Breast epithelium (tissue), 4 donors: ENCODE results near the gene AQP6. TPM values are rescaled to one million over a fixed set of nuclear protein-coding genes. Genes with fewer than 3 reads are reported as not detected.

Experiments
- DNase-seq, 2 donors: peaks; one replicate each; pipeline ENCODE4 v3.0.0-alpha.2; 2019; ENCODE audit warnings: low spot score in 2 of 2
- H3K27ac ChIP-seq, 2 donors: fragments of 200-600 bp; sonication (generic) in 1 of 2; one replicate each; pipeline ENCODE4 v1.5.1; 2016 to 2019; ENCODE audit warnings: mild to moderate bottlenecking in 1 of 2
- H3K27me3 ChIP-seq, 2 donors: fragments of 200-600 bp; sonication (generic) in 1 of 2; one replicate each; pipeline versions ENCODE4 v1.5.1 to v1.6.0; 2017 to 2019; ENCODE audit warnings: control low read depth in 1 of 2, mild to moderate bottlenecking in 1 of 2
- H3K36me3 ChIP-seq: fragments of 200-600 bp; one replicate; pipeline ENCODE4 v1.5.1; 2019
- H3K4me1 ChIP-seq, 2 donors: fragments of 200-600 bp; sonication (generic); one replicate each; pipeline ENCODE4 v1.5.1; 2016 to 2019; ENCODE audit warnings: control low read depth in 1 of 2
- H3K4me3 ChIP-seq, 3 donors: fragments of 200-600 bp; sonication (generic); 1 replicate in 2 of 3; 2 replicates in 1 of 3; pipeline ENCODE4 v1.5.1; 2016 to 2019; ENCODE audit warnings: mild to moderate bottlenecking in 3 of 3, moderate library complexity in 2 of 3
- H3K9me3 ChIP-seq, 2 donors: fragments of 200-600 bp; sonication (generic) in 1 of 2; one replicate each; pipeline ENCODE4 v1.5.1; 2016 to 2019; ENCODE audit warnings: control low read depth in 1 of 2
- CTCF ChIP-seq, 3 donors: fragments of 450-650 bp; IDR thresholded peaks; one replicate each; pipeline ENCODE4 v1.5.1; 2016 to 2017; ENCODE audit warnings: antibody characterized with exemption in 3 of 3, mild to moderate bottlenecking in 3 of 3, moderate library complexity in 3 of 3
- POLR2A ChIP-seq: fragments of 450-650 bp; IDR thresholded peaks from one replicate; pipeline ENCODE4 v1.6.1; 2016; ENCODE audit warnings: antibody characterized with exemption, mild to moderate bottlenecking, moderate library complexity
- POLR2AphosphoS5 ChIP-seq, 3 donors: sonication (generic); formaldehyde crosslinking; IDR thresholded peaks; one replicate each; pipeline ENCODE4 v1.6.1; 2017; ENCODE audit warnings: antibody characterized with exemption in 3 of 3
- intact Hi-C: fragments of 100-400 bp; cut with DNase I; formaldehyde crosslinking; loops from one replicate; pipeline ENCODE4 v1.15.1; 2023; ENCODE audit warnings: low total_unique reads
- total RNA-seq, 3 donors: library from RNA; depleted of rRNA; stranded (reverse); fragments of >200 nt; gene quantifications; one replicate each; pipeline ENCODE4 v1.1.0, GENCODE V29; 2016

AQP6 gene
- total RNA-seq, 3 donors from 2014 or later: 0.16 TPM; not detected in 2

DNA sequence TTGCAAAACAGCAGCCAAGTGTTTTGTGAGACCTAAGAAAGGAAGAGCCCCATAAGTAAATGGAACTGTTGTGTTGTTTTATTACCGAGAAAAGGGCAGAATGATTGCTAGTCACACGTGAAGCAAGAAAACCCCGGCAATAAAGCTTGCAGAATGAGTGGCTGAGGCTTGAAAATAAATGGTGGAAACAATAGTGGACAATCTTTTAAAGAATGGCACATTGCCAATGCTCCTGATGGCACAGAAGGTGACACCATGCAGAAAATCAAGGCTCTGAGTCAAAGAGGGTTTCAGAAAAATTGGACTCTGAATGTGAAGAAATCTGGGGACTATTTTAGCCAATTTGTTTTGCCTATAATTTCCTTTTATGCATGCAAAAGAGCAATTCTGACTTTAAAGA lies 26.2 kb upstream of the AQP6 start:
- Histone ChIP-seq H3K27me3 (no peaks in the 10 kb centered on the region), H3K4me3 (no peak overlapping the region), H3K36me3 (no peaks in the 10 kb centered on the region), H3K27ac (no peak overlapping the region), H3K9me3 (no peaks in the 10 kb centered on the region), H3K4me1 (no peaks in the 10 kb centered on the region)
- TF ChIP-seq POLR2AphosphoS5 (IDR thresholded peaks at IDR 0.05): no peak
- no peak for TF ChIP-seq POLR2A
- TF ChIP-seq CTCF (IDR thresholded peaks at IDR 0.05): no peak
- no peak for DNase-seq
- intact Hi-C loops: no loop called here

DNA sequence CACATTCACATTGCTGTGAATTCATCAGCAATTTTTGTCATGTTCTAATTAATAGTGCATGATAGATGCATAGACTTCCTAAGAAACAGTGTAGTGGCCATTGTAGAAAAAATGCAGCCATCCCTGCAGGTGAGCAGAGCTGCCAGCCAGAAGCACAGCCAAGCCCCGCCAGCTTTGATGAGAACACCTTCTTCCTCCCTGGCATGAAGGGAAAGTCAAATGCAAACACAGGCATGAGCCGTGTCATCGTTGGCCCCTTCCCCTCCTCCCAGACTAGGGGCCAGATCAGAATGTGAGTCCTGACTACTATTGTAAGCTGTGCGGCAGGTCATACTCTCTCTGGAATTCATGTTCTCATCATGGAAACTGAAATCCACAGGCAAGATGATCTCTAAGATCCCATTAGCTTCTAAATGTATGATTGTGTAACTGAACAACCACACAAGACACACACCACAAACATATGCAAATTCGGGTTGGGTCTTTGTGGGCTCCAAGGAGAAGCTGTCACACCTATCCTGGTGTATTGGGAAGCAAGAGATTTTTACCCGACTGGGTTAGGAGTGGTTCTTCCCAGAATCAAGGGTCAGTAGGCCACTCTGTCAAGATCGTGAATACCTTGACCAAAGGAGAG lies 25.0 kb upstream of the AQP6 start:
- DNase-seq: peak in 1 of 2 donors; percentile 6
- intact Hi-C loops: no loop called here
- no peaks in the 10 kb centered on the region for H3K27me3 ChIP-seq

DNA sequence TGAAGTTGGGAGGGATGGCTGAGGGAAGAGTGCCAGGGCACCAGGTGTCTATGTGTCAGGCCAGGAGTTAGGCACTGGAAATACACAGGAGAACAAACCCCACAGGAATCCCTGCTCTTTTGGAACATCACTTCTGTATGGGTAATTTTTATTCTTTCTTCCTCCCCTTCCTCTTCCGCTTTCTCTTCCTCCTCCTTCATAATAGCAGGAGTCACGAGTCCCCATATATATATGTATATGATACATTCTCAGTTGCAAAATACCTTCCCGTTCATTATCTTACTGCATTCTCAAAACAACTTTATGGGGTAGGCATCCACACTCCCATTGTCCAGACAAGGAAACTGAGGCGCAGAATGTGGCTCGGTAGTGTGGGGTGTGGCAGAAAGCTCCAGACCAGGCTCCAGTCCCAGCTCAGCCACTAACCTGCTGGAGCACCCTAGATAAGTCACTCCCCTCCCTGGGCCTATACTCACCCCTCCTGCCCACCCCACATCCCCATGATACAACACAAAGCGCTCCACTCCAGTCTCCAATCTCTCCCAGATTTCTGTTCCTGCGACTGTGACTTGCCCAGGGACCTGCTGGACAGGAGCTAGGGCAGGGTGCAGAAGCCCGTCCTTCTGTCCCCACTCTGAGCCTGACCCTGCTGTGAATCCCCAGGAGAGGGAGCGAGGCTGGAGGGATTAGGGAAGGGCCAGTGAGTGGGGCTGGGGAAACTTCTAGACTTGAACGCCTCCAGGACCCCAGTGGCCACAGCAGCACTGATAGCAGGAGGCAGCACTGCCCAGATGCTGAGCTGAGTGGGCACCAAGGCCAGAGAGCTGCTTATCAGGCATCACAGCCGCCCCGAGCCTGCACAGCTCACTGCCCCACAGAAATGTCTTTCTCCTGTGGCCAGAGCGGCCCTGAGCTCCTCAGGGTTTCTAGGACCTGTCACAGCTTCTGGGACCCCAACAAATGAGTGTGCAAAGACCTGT lies 23.6 kb upstream of the AQP6 start:
- H3K27me3 ChIP-seq: peaks cover 0 to 3% of the 10 kb centered on the region in 2 donors
- H3K27ac ChIP-seq: no peak overlapping the region
- TF ChIP-seq CTCF (IDR thresholded peaks at IDR 0.05) (no peak), POLR2A (no peak), POLR2AphosphoS5 (IDR thresholded peaks at IDR 0.05) (no peak)
- intact Hi-C loops: no loop called here
- H3K9me3 ChIP-seq: no peaks in the 10 kb centered on the region
- DNase-seq: peak in 1 of 2 donors; percentile 9
- H3K4me3 ChIP-seq: no peak overlapping the region
- no peaks in the 10 kb centered on the region for H3K36me3 ChIP-seq
- H3K4me1 ChIP-seq: no peaks in the 10 kb centered on the region

More for the DNA sequence above, 25.0 kb upstream of the AQP6 start:
- no peaks in the 10 kb centered on the region for H3K9me3 ChIP-seq
- no peak overlapping the region for H3K27ac ChIP-seq
- H3K36me3 ChIP-seq: no peaks in the 10 kb centered on the region
- no peak overlapping the region for H3K4me3 ChIP-seq
- H3K4me1 ChIP-seq: no peaks in the 10 kb centered on the region
- TF ChIP-seq POLR2A (no peak), CTCF (IDR thresholded peaks at IDR 0.05) (no peak), POLR2AphosphoS5 (IDR thresholded peaks at IDR 0.05) (no peak)

DNA sequence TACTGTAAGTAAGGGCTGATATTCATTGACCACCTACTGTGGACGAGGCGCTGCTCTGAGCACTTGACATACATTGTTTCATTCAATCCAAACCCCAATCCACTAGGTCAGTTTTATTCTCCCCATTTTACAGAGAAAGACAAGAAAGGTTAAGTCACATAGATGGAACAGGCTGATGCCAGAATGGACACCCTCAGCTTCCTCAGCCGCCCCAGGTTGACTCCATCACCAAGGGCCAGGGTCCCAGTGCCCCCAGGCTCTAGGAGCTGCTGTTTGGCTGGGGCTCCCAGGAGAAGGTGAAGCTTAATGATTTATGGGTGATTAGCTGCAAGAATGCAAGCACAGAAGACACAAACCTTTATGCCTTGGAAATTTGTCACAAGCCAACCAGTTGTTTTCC lies 22.9 kb upstream of the AQP6 start:
- Histone ChIP-seq H3K27me3 (peaks cover 0 to 10% of the 10 kb centered on the region in 2 donors), H3K4me3 (no peak overlapping the region), H3K36me3 (no peaks in the 10 kb centered on the region), H3K27ac (no peak overlapping the region), H3K9me3 (no peaks in the 10 kb centered on the region), H3K4me1 (no peaks in the 10 kb centered on the region)
- intact Hi-C loops: no loop called here
- peak in 1 of 2 donors; percentile 5 for DNase-seq
- TF ChIP-seq POLR2A (no peak), CTCF (IDR thresholded peaks at IDR 0.05) (no peak), POLR2AphosphoS5 (IDR thresholded peaks at IDR 0.05) (no peak)
